HG02870 (cell line): Measurements from ENCODE around the gene HEPHL1.
"Not testable (repeated sequence)": the region's sequence is repeated elsewhere in the genome, so short reads cannot be mapped to it uniquely, and the experiment has no call there.

Source experiments
- ATAC-seq: cut with Tn5 transposase; IDR thresholded peaks from one replicate; pipeline ENCODE4 v1.9.1; 2021; ENCODE audit warnings: mild to moderate bottlenecking, moderate library complexity; ENCODE audit not compliant: unreplicated experiment

HEPHL1 gene

DNA sequence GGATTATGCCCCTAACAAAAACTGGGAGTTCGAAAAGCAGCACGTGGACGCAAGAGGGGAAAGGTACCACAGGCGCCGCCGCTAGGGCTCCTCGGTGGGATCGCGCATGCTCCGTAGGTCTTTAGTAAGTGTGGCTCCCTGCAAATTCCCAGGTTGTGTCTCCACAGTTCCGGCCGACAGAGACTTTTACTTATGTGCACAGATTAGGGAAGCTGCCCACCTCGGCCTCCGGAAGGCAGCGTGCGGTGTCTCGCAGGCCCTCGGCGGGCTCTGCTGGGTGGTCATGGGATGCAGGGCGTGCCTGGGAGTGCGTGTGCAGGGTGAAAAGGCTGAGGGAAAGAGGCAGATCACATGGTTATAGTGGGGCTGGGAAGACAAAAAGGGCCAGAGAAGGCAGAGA, 67.8 kb downstream of the HEPHL1 start:
- ATAC-seq, result no peak

DNA sequence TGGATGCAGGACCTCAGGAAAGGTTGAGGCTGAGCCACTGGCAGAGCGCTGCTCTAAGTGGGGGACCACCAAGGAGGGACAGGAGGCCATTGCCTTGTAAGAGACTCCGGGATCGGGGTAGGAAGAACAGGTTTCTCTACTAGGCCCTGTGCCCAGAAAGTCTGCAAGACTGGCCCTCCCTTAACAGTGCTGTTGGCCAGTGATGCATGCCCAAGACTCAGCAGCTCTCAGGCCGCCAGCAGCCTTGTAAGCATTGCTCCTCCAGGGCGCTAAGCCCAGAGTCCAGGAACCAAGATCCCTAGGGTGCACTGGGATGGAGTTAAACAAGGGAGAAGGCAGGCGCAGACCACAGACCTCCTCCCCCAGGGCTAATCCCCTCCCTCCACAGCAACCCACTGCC, 68.2 kb downstream of the HEPHL1 start:
- ATAC-seq, result no peak

DNA sequence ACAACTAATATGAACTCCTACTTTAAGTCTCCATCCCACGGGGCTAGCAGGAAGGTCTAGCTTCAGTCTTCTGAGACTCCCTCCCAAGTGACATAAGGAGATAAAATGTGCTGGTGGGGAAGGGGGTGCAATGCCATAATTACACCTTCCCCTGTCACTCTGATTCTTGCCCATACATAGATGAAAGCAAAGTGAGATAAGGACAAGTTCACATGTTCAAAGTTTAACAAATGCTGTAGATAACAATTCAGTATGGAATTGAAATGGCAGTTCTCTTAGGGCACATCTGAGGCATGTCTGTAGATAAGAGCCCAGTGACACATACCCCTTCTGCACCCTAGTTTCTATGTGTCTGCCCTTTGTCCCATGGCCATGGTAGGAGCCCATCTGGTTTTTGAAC, 69.2 kb downstream of the HEPHL1 start:
- ATAC-seq, result no peak

- no peak for ATAC-seq
Measured at GRCh38 chr11:94091091-94091490, 69.9 kb downstream of the HEPHL1 start.

- no peak for ATAC-seq
Measured at GRCh38 chr11:94100253-94100652, 79.1 kb downstream of the HEPHL1 start.

DNA sequence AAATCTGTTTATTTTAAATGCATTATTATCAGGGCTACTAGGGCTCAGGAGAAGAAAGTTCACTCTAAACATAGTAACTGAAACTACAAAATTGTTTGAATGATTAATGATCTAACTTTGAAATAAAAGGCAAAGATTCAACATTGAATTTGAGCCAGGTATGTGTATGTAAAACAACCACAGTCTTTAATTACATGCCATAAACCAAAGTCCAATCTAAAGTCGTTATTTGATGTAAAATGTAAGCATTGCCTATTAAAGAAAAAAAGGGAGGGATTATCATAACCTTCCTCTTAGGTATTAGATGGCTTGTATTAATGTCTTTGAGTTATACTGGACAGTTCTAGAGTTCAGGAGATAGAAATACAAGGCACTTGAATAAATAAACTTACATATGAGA, 82.3 kb downstream of the HEPHL1 start:
- no peak for ATAC-seq

DNA sequence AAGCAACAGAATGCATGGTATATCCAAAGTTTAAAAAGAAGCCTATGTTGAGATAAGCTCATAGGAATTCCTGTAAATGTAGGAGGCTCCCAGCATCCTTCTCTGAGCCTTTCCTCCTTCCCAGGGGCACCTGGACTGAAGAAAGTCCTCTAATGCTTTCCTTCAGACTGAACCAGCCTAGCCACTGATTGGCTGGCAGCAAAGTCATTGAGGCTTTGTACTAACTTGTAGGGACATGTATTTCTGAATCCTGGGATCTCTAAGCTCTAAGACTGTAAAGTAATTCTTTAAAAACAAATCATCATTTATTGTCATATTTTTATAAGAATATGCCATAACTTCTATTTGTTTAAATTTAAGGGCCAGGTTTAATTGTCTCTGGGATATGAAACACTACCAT, 83.6 kb downstream of the HEPHL1 start:
- no peak for ATAC-seq

GRCh38 chr11:94106716-94107115, 85.6 kb downstream of the HEPHL1 start:
- ATAC-seq, result no peak

DNA sequence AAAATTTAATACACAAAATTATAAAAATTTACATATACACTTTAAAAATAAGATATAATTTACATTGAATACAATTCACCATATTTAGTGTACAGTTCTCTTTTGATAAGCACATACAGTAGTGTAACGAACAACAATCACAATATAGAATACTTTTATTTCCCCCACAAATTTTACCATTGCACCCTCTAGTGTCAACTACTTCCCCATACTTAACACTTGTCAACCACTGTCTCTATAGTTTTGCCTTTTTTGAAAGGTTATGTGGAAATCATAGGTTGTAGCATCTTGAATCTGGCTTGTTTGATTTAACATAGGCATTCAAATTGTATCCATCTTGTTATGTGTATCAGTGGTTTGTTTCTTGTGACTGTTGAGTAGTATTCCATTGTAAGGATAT, 86.2 kb downstream of the HEPHL1 start:
- no peak for ATAC-seq

- ATAC-seq, result no peak
Measured at GRCh38 chr11:94111241-94111640, 90.1 kb downstream of the HEPHL1 start.

- no peak for ATAC-seq
Measured at GRCh38 chr11:94111660-94112059, 90.5 kb downstream of the HEPHL1 start.

- no peak for ATAC-seq
Measured at GRCh38 chr11:94112206-94112953, 91.2 kb downstream of the HEPHL1 start.

DNA sequence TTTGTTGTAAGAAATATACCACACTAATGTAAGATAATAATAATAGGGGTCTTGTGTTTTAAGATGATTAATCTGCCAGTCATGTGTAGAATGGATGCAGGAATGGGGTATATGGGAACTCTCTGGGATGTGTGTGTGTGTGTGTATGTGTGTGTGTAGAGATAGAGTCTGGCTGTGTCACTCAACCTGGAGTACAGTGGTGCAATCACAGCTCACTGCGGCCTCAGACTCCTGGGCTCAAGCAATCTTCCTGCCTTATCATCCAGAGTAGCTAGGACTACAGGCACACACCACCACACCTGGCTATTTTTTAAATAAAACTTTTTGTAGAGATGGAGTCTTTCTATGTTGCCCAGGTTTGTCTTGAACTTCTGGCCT, 96.0 kb downstream of the HEPHL1 start:
- no peak for ATAC-seq

GRCh38 chr11:94117871-94118270, 96.7 kb downstream of the HEPHL1 start:
- ATAC-seq, result no peak

GRCh38 chr11:94119676-94120075, 98.5 kb downstream of the HEPHL1 start:
- not testable (repeated sequence) for ATAC-seq

- ATAC-seq, result not testable (repeated sequence)
Measured at GRCh38 chr11:94120516-94120915, 99.4 kb downstream of the HEPHL1 start.

GRCh38 chr11:94120946-94121345, 99.8 kb downstream of the HEPHL1 start:
- ATAC-seq, result no peak

- no peak for ATAC-seq
Measured at GRCh38 chr11:94125407-94126115, 104.4 kb downstream of the HEPHL1 start.

- no peak for ATAC-seq
Measured at GRCh38 chr11:94127638-94128037, 106.5 kb downstream of the HEPHL1 start.

GRCh38 chr11:94128291-94128745, 107.2 kb downstream of the HEPHL1 start:
- peak; percentile 19 for ATAC-seq

DNA sequence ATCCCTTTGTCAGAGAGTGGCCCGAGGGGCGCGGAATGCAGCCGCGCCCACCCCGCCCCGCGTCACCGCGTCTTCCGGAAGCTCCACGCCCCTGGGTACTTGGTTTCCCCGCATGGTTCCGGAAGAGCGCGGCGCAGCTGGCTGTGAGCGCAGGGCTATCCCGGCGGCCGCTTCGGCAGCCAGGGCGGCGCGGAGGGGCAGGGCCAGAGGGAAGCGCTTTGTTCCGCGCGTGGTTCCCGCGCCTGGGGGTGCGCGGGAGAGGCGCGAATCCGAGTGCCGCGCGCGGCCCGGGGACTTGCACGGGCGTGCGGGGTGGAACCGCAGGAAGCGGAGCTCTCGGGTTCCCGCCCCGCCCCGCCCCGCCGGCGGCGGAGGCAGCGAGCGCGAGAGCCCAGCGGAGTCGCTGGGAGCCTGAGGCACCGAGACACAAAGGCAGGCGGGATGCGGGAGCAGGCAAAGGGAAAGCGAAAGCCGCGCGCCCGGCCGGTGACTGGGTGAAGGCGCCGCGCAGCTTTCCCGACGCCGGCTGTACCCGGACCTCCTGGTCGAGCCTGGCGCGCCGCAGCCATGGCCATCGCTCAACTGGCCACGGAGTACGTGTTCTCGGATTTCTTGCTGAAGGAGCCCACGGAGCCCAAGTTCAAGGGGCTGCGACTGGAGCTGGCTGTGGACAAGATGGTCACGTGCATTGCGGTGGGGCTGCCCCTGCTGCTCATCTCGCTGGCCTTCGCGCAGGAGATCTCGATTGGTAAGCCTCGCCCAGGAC, 107.8 kb downstream of the HEPHL1 start, which contains the start of gene PANX1:
Gene PANX1 (plus strand): TSS at position 96 of the 766 bp plus-strand sequence. CDS start 472 bp downstream, at position 568.
- peak; percentile 79 for ATAC-seq
